GM18520 (cell line): ENCODE results near the gene TRPM3.

ENCODE experiments used
- ATAC-seq: cut with Tn5 transposase; IDR thresholded peaks from one replicate; pipeline ENCODE4 v1.9.1; 2021; ENCODE audit not compliant: unreplicated experiment

TRPM3 gene

DNA sequence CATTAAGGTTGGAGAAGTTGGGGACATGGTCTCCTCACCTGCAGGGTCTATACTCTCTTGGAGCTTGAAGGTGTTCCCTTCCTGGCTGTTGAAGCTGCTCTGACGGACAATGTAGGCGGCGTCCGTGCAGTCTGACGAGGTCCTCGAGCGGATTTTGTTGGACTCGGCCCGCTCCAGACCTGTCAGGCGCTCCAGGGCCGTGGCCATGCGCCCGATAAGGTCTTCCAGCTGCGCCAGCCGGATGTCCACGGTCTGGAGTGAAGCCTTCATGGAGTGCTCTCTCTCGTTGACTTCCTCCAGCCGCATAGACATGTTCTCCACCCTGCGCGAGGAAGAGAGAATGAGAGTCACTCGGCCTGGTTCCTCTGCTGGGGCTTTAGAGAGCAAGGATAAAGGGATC is 584.3 kb downstream of the TRPM3 start:
- no peak for ATAC-seq

DNA sequence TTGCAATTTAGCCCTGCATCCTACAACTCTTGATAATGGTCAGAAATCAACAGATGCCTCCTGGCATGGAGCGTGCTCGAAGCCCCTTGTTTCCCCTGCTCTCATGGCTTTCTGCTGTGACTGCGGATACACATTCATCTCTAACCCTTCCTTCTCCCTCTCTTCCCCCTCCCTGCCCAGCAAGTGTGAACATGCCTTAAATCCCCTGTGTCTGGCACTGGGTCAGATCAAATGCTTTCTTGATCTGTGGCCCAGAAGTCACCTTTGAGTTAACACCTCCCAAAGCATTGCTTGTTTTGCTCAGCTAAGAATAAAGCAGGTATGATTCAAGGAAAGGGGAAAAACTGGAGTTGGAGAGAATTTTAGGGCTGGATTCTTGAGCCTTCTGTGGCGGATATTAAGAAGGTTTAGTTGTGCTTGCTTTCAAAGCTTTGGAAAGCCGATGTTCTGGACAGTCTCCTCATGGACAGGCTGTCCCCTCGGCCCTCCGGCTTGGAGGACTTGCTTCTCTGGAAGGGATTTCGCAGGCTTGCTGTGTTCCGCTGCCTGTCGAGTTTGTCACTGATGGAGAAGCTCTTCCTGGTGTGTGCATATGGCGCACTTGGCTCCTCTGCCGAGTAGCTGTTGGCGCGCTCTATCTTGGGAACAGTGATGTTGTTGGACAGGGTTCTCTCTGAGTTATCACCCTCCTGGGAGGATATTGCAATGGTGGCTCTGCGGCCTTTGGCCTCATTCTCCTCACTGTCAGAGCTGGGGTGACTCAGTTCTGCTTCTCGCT is 585.7 kb downstream of the TRPM3 start:
- no peak for ATAC-seq

DNA sequence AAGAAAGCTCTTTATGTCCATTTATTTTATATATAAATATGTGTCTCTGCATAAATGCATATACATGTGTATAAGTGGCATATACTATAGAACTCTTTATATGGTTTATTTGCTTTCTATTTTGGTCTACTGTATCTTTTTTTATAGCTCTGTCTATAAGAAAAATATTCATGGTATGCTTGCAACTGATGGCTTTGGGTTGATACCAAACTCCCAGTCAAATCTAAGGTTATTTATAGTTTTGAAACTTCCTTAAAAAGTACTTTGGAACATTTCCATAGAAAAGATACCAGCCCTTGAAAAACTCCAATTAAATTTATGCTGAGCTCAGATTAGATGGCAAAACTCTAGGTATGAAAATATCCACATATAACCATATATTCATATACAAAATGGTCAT is 587.0 kb downstream of the TRPM3 start:
- no peak for ATAC-seq

DNA sequence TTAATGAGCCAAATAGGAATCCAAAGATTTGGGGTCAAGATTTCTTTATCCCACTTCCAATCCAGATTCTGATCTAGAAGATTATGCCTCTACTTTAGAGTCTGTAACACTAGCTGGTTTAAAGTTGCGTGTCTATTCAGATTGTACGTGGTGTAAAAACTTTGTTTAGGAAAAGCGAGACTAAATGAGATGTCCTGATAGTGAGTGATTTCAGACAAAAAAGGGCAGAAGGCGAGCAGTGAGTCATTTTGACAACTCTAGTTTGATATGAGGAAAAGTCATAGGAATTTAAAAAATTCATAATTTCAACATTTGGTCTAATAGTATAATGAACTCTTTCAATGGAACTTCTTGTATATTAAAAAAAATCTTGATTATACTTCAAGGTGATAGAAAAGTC is 587.4 kb downstream of the TRPM3 start:
- ATAC-seq = no peak

DNA sequence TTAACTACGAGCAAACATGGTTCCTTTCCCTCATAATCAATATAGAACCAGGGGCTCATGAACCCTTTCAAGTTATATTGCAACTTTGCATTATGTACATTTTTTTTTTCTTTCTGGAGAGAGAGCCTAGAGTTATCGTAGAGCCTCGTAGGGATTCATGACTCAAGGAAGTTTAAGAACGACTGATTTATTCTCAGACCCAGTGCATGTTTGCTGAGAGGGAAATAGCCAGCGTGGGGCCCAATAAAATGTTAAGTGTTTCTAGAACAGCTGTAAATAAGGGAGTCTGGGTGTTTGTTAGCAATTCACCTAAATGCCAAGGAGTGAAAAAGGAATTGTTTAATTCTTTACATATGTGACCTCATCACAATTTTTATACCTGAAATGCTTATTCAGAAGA is 587.9 kb downstream of the TRPM3 start:
- no peak for ATAC-seq

DNA sequence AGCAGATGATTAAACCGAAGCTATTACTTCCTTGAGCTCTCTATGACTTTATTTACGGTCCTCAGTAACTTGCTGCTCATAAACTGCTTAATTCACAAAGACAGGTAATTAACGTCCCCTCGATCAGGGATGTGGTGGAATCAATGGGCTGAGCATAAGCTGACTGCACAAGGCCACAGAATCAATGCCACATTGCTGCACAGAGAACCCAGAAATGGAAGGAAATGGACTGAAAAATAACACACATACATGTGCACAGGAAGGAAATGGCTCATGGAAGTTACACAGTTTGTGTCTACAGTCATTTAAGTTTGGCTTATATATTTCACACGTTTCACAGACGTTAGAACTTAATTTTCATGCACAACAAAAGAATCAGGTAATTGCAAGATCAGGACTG is 588.7 kb downstream of the TRPM3 start:
- no peak for ATAC-seq

DNA sequence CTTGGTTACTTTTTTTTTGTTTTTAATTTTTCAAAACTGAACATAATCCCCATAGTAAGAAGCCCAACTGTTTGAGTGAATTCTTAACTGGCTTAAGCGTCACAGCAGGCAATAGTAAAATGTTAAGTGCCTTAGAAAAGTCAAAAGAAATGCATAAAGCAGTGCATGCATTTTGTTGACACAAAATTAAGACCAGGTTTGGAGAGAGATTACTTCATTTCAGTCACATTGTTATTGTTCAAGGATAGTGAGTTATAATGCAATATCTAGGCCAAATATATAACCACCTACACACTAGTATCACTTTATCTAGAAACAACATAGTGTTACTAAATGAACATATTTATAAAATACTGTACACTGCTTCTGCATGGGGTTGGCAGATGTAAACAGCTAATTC is 590.1 kb downstream of the TRPM3 start:
- no peak for ATAC-seq

DNA sequence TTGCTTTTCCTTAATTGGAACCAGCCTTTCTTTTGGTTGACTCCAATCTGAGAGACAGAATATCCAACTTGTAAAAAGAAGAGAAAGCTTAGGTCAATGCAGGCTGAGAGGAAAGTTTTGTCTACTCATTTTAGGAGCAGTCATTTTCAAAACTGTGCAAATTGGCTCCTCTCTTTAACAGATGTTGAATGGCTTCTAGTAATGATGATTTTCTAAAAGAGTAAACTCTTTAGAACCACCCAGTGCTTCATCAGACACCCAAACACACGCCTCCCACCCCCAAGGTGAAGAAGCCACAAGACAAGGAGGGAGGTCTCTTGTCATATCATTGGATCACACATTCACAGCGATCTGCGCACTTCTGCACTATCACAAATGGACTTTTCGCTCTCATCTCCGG is 590.7 kb downstream of the TRPM3 start:
- ATAC-seq = no peak

DNA sequence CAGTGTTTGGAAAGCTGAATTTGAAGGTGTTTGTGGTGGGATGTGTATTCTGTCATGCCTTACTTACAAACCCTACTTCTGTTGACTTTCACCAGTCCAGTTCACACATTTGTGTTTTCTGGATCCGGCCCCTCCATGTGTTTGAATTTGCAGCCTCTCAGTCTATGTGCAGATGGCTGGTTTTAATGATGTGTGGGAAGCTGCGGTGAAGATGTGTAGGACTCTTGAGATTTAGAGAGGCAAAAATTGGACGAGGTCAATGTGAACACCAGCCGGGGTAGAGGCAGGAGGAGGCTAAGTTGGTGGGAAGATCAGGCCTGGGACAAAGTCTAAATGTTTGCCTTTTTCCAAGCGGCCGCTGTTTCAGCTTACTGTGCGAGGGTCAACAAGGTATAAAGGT is 591.6 kb downstream of the TRPM3 start:
- ATAC-seq = no peak

DNA sequence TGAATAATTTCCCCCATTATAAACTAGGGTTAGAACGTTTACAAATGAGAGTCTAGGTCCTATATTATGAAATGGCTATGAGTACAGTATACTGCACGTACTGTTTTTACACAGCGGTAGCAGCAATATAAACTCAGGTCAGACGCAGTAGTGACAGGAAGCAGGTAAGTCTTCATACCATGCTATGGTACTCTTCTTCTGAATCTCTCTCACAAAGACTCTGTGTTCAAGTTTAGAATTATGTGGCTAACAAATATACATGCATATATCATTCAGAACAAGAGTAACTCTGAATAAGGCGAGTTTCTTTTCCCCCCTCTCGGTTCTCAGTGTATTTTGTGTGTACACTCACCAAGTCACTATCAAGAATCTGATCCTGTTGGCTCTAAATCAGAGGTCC is 592.0 kb downstream of the TRPM3 start:
- no peak for ATAC-seq

DNA sequence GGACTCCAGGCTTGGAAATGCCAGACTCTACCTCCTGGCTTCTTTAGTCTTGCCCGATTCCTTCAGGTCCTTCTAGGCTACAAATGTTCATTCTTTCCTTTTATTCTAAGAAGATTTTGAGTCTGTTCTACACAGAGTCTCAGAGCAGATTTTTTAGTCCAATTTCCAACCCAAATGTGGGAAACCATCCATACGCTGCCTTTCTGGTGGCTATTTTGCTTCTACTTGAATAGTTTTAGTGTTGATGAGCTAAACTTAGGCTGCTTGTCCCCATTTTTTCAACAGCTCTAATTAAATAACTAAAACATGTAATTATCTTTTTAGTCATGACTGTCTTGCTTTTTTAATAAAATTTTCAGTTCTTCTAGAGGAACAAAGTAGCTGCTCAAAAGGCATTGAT is 594.5 kb downstream of the TRPM3 start:
- ATAC-seq = no peak

DNA sequence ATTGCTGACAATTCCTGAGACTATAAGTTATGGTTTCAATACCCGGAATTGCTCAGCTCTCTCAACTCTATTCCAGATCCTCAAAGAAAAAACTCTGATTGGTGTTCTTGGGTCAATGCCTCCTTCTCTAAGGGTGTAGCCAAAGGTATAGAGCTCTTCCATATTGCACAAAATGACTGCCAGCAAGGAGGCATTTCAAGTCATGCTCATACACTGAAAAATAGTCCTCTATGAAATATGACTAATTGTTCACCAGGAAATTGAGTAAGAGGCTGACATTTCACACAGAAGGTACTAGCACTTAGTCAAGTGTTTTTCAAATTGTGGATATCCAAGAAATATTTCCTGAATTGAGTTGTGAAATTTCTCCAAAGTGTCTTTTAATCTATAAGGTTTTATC is 595.9 kb downstream of the TRPM3 start:
- no peak for ATAC-seq

DNA sequence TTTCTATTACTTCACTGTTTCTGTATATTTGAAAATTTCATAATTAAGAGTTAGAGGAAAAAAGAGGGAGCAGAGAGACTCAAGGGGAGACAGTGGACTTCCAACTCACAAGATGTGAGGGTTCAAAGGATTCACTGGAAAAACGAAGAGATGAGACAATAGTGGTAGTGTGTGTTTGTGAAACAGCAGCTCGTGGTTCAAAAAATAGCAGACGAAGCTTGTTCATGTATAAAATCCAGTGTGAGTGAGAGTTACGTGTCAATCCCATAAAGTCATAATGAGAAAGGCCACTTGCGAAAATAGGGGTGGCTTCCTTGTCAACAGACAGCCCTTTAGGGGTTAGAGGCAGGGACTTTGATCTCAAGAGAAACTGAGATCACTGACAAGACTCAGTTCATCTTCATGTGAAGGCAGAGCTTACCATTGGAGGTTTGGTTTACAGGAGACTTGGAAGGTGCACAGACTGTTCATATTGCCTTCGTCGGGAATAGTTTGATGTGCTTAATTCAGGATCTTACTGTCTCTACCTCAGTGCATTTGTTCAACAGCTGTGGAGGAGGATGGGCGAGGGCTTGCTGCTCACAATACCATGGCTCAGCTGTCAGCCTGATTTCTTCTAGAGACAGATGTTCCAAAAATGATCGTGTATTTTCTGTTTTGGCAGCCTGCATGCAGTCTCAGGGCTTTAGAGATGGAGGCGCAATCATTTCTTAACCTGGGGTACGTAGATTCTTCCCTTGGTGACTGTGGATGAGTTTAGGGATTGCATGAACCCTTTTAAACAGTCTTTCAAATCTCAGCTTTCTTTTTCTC is 601.3 kb downstream of the TRPM3 start:
- peak; percentile 70 for ATAC-seq

DNA sequence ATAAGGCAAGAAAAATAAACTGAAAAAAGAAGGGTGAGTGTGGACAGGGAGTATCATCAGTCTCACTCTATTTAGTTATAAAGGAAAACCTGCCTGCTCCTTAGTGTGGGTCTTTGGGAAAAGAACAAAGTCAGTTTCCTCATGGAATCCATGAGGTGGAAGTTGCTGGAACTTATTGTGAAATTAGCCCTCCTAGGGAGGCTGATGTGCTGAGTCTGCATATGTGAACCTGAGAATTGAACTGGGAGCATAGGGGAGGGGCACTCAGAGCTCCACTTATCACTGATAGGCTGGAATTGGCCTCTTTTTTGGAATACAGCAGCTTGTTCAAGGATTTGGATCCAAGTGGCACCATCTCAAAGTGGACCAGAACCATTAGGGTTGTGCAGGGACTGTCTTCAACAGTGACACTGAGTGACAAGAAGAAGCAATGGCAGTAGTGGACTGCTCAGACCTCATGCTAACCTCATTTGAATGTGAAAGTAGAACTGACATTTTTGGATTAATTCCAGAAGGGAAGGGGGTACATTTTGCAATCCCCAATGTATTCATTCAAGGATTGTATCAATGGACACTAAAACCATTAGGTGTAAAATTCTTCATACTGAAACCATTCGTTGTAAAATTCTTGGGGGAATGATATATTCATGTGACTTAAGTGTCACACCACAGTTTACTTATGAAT is 603.4 kb downstream of the TRPM3 start:
- ATAC-seq = no peak

DNA sequence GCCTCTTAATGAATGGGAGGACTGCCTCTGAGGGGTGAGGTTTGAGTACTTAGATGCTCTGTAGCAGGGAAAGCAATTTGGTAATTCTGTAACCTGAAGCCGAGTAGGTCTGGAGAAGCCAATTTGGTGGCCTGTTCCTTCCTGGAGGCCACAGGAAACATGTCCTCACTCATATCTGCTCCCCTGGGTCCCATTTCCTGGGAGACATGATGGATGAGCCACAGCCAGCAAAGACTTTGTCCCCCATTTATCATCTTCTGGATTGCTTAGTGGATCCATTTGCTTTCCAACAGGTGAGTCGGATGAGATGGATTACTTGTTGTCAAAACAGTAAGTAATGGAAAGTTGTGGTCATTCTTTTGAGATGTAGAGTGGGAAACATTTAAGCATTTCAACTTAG is 607.1 kb downstream of the TRPM3 start:
- ATAC-seq = no peak

DNA sequence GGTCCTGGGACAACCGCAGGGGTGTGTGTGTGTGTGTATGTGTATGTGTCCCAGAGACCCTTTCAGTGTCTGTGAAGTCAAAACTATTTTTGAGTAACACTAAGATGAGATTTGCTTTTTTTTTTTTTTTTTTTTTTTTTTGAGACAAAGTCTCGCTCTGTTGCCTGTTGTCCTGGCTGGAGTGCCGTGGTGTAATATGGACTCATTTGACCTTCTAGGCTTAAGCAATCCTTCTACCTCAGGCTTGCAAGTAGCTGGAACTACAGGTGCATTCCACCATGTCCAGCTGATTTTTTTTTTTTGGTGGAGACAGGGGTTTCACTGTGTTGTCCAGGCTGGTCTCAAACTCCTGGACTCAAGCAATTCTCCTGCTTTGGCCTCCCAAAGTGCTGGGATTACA is 609.6 kb downstream of the TRPM3 start:
- no peak for ATAC-seq

DNA sequence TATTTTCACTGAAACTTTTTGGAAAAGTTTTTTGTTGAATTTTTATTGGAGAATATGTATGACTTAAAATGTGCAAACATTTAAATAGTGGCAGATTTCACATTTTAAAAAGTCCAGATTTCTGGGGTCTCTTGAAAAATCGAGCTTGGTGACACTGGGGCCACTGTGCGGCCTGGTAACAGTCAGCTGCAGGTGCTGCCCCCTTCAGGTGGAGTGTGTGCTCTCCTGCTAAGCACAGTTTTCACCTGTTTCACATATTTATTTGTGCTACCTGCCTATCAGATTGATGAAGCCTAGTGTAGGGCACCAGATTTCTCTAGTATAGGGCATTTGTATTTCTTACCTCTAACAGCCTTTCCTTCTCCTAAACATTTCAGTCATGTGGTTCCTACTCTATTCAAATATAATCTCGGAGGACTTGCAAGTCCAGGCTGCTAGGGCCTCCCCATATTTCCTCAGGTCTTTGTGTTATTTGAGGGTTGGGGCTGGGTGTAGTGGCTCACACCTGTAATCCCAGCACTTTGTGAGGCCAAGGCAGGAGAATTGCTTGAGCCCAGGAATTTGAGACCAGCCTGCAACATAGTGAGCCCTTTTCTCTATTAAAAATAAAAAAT is 611.2 kb downstream of the TRPM3 start:
- ATAC-seq = no peak

DNA sequence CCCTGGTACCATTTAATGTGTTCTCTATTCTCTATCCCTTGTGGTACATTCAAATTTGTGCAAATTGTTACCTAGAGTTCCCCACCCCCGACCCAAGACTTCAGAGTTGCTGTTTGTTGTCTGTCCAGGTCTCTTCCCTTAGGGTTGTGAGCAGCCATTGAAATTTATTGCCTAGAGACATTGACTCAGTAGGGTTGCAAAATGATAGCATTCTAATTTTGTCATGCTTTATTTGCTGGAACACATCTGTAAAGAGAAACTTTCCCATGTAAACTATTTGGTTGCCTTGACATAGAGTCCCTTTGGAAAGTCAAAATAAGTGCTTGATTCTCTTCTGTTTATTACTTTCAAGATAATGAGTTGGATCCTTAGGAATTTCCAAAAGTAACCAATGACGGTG is 615.3 kb downstream of the TRPM3 start:
- ATAC-seq = no peak

DNA sequence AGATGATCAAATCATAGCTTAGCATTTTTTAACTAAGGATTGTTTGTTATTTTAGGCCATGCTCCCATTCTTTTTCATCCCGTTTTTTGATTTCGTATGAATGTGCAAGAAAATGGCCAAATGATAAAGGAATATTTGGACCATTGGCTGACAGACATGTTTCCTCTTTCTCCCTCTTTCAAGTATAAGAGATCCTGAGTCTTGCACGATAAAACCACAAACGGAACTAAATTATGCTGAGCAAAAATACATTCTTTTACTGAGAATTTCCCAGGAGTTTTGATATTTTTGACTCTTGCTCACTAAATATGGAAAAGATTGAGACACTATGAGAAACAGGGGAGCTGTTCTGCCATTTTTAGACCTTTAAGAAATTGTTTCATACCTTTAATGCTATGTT is 616.6 kb downstream of the TRPM3 start:
- ATAC-seq = no peak

DNA sequence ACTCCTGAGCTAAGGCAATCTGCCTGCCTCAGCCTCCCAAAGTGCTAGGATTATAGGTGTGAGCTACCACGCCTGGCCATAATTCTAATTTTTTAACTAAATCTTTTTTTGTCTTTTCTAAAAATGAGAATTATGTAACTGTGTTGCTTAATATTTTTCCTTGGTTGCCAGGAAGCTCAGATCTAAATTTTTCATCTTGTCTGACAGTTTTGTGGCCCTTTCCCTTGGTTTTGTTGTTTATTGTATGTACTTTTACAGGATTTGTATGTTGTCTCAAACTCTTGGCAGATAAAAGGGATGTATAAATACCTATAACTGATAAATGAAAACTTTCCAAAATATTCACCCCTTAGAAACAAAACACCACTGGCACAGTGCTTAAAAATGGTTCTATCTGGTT is 618.7 kb downstream of the TRPM3 start:
- ATAC-seq = no peak

DNA sequence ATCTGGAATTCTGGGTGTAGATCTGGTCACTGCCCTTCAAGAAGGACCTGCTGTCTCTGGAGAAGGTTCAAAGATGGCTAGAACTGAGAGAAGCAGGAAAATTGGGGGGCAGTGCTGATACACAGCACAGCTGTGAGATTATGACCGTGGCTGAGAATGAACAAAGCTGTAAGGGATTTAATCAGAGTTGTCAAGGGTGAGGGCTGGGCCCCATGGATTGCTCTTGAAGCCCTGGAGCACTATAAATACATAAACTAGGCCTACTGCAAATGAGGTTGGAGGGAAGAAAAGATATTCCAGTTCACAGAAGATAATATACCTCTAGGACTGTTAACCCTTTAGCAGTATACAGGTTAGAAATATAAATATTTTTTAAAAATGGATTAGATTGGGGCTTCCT is 620.6 kb downstream of the TRPM3 start:
- no peak for ATAC-seq

DNA sequence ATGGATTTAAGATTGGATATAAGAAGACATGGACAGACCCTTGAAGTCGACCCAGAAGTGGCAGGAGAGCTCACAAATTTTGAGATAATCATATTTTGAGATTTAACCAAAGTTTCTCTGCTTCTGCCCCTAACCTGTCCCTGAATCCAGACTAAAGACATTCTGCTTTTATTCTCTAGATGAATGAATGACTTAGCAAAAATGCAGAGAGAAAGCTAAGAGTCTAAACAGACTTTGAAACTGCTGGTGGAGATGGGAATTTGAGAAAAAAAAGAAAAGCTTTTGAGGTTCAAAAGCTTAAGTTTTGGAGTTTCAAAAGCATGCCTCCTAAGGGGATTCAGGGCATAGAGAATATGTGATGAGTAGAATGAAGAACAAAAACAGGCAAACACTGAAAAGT is 621.8 kb downstream of the TRPM3 start:
- ATAC-seq = no peak
